IPS-20b (cell line): ENCODE results near the gene SLAIN1.

ENCODE experiments used
- H3K27ac ChIP-seq: one replicate; pipeline ENCODE4 v1.5.1; 2013; ENCODE audit warnings: low read length
- H3K27me3 ChIP-seq: 2 replicates; pipeline ENCODE4 v1.6.1; 2013; ENCODE audit warnings: mild to moderate bottlenecking, low read length, inconsistent platforms; ENCODE audit not compliant: insufficient read depth
- H3K36me3 ChIP-seq: 2 replicates; pipeline ENCODE4 v1.6.1; 2013; ENCODE audit warnings: low read depth, mild to moderate bottlenecking, inconsistent platforms, low read length, moderate library complexity; ENCODE audit not compliant: insufficient read depth
- H3K4me1 ChIP-seq: 2 replicates; pipeline ENCODE4 v1.6.1; 2013; ENCODE audit warnings: mild to moderate bottlenecking, control low read depth, inconsistent platforms, low read length, moderate library complexity; ENCODE audit not compliant: insufficient read depth
- H3K4me3 ChIP-seq: 2 replicates; pipeline ENCODE4 v1.5.1; 2013; ENCODE audit warnings: mild to moderate bottlenecking, low read length, inconsistent platforms
- H3K9ac ChIP-seq: 2 replicates; pipeline ENCODE4 v1.6.1; 2013; ENCODE audit warnings: low read depth, mild to moderate bottlenecking, inconsistent platforms, low read length, moderate library complexity
- H3K9me3 ChIP-seq: 2 replicates; pipeline ENCODE4 v1.6.1; 2013; ENCODE audit warnings: mild to moderate bottlenecking, low read depth, low read length, inconsistent platforms; ENCODE audit not compliant: insufficient read depth

SLAIN1 gene

DNA sequence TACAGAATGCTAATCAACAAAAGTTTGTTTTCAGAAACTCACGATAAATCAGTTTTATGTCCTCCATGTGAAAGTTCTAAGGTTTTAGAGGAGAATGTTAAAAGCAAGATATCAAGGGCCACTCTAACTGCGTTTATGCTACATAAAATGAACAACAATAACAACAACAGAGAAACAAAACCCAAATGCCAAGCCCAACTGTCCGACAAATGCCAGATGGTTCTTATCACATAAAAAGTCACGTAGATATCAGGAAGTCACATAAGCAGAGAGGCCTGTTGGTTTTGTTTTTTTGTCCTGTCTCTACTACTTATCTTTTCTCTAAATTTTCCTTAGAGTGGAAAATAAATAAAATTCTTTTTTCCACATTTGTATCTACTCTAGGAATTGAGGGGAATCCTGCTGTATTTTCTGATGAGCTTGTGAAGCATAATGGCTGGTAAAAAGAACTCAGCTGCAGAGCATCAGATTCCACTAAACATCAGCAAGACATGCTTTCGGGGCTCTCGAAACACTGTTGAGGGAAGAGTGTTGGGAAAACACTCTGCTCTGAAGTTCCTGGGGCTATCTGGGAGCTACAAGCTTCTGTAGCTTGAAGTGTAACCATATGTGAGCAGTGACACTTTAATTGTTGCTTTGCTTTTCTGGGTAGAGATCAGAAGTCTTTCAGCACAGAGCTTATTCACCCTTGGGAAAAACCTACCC is 110.1 kb downstream of the SLAIN1 start:
- Histone ChIP-seq H3K9me3 (no peaks in the 10 kb centered on the region), H3K36me3 (no peaks in the 10 kb centered on the region), H3K27ac (no peak overlapping the region), H3K27me3 (no peaks in the 10 kb centered on the region), H3K9ac (no peak overlapping the region), H3K4me1 (no peaks in the 10 kb centered on the region), H3K4me3 (no peak overlapping the region)

DNA sequence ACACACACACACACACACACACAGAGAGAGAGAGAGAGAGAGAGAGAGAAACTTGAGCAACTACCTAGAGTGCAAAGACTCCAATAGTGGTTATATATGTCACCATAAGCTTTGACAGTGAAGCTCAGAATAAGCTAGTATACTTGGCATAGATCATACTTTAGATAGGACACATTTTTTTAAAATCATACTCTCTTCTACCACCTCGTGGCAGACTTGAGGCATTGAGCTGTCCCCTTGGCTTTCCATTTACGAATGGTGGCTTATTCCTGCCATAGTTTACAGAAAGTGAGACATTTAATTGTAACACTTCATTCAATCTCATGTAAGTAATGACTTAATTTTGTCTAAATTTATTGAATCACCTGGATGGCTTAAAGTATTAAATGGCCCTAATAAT is 112.9 kb downstream of the SLAIN1 start:
- H3K9me3 ChIP-seq: no peaks in the 10 kb centered on the region
- H3K27ac ChIP-seq: no peak overlapping the region
- H3K4me1 ChIP-seq: no peaks in the 10 kb centered on the region
- H3K27me3 ChIP-seq: no peaks in the 10 kb centered on the region
- H3K9ac ChIP-seq: no peak overlapping the region
- no peak overlapping the region for H3K4me3 ChIP-seq
- H3K36me3 ChIP-seq: no peaks in the 10 kb centered on the region

DNA sequence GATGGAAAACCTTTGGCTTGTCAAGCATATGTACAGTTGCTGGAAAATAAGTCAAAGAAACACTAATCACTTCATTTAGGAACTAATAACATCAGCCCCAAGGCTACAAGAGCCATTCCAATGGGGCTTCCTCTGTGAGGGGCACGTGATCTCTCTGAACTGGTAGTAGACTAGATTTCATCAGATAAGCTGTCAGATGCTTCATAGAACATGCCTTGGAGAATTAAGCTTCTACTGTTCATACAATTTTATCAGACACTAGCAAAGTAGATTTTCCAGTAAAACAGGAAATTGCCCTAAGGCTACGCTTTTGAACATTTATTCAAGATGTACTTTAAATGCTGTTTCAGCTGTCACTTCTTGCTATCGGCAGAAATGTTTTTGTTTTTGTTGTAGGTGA is 113.4 kb downstream of the SLAIN1 start:
- Histone ChIP-seq H3K4me3 (no peak overlapping the region), H3K4me1 (no peaks in the 10 kb centered on the region), H3K27me3 (no peaks in the 10 kb centered on the region), H3K36me3 (no peaks in the 10 kb centered on the region), H3K27ac (no peak overlapping the region), H3K9me3 (no peaks in the 10 kb centered on the region), H3K9ac (no peak overlapping the region)

DNA sequence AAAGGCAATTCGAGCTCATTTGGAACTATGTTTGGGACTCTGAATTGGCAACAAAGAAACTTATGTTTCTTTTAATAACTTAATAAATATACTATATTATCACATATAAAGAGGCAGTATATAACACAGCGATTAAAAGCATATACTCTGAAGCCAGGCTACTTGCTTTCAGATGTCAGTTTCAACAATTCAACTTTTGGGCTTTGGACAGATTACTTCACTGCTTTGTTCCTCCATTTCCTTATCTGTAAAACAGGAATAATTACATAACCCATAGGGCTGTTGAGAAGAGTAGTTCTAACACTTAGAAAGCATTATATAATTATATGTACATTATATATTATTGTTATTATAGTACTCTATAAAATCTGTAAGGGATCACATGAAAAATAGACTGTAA is 113.9 kb downstream of the SLAIN1 start:
- no peaks in the 10 kb centered on the region for H3K27me3 ChIP-seq
- no peak overlapping the region for H3K9ac ChIP-seq
- no peaks in the 10 kb centered on the region for H3K4me1 ChIP-seq
- H3K4me3 ChIP-seq: no peak overlapping the region
- H3K27ac ChIP-seq: no peak overlapping the region
- H3K36me3 ChIP-seq: no peaks in the 10 kb centered on the region
- H3K9me3 ChIP-seq: no peaks in the 10 kb centered on the region

DNA sequence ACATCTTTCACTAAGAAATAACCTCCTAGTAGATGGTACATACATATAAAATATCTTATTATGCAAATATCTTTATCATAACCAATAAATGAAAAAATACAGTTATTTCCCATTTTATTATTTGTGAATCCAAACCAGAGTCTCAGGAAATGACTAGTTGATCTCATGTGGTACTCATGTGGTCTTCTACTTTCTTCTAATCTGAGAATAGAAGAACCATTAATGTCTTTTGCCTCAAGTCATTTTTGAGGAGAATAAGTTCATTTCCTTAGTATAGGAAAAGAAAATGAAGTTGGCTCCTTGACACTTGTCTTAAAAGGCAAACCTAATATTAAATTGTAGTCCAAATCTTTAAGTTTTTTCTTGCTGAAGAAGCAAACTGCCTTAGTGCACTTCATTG is 114.5 kb downstream of the SLAIN1 start:
- Histone ChIP-seq H3K4me1 (no peaks in the 10 kb centered on the region), H3K9me3 (no peaks in the 10 kb centered on the region), H3K36me3 (no peaks in the 10 kb centered on the region), H3K27ac (no peak overlapping the region), H3K9ac (no peak overlapping the region), H3K4me3 (no peak overlapping the region), H3K27me3 (no peaks in the 10 kb centered on the region)
